Fibroblast of skin of abdomen (primary cell): ENCODE measurements around the gene THAP7. TPM values are rescaled to one million over a fixed set of nuclear protein-coding genes. Genes with fewer than 3 reads are reported as not detected.
"Not testable (repeated sequence)": the region's sequence is repeated elsewhere in the genome, so short reads cannot be mapped to it uniquely, and the experiment has no call there.

Experiments
- DNase-seq: peaks from one replicate; pipeline ENCODE4 v3.0.0-alpha.2; 2013
- polyA plus RNA-seq, 2 experiments: library from polyadenylated mRNA; unstranded; fragments of 120-200 nt; gene quantifications; one replicate each; pipeline ENCODE4 v1.2.1, GENCODE V29; 2013; ENCODE audit not compliant: insufficient read length in 2 of 2

The THAP7 gene, protein sequence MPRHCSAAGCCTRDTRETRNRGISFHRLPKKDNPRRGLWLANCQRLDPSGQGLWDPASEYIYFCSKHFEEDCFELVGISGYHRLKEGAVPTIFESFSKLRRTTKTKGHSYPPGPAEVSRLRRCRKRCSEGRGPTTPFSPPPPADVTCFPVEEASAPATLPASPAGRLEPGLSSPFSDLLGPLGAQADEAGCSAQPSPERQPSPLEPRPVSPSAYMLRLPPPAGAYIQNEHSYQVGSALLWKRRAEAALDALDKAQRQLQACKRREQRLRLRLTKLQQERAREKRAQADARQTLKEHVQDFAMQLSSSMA
- 19.9 TPM for polyA plus RNA-seq (2013, experiment 1 of 2; ENCODE audit: insufficient read length)
- polyA plus RNA-seq (2013, experiment 2 of 2; ENCODE audit: insufficient read length) = 15.9 TPM

DNA sequence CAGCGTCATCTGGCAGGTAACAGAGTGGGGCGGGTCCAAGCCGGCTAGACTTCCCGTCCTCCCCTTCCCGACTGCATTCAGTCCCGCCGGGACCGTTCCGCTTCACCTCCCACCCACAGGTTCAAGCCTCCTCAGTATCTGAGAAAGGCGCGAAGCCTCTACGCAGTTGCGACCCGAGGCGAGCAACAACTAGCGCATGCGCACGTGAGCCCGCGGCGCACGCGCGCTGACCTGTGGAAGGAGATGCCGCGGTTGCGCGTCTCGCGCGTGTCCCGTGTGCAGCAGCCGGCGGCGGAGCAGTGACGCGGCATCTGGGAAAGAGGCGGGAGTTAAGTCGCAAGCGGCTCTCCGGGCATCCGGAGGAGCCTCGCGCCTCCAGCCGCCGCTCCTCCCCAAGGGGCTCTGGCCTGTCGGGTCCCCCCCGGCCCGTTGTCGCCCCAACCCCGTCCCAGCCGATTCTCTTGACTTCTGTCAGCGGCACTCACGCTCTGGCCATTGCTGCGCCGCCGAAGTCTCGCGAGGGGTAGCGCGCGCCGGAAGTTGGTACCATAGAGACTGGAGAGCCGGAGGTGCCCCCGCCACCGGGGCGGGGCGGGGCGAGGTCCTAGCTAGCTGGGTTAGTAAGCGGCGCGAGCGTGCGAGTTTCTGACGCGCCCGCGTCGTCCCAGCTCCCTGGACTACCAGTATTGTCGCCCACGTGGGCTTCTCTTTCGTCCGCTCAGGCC, at the start of gene THAP7:
Gene THAP7 (minus strand): TSS at position 518 of the 725 bp plus-strand sequence. CDS start 207 bp downstream, at position 311.
- peak; percentile 94 for DNase-seq

DNA sequence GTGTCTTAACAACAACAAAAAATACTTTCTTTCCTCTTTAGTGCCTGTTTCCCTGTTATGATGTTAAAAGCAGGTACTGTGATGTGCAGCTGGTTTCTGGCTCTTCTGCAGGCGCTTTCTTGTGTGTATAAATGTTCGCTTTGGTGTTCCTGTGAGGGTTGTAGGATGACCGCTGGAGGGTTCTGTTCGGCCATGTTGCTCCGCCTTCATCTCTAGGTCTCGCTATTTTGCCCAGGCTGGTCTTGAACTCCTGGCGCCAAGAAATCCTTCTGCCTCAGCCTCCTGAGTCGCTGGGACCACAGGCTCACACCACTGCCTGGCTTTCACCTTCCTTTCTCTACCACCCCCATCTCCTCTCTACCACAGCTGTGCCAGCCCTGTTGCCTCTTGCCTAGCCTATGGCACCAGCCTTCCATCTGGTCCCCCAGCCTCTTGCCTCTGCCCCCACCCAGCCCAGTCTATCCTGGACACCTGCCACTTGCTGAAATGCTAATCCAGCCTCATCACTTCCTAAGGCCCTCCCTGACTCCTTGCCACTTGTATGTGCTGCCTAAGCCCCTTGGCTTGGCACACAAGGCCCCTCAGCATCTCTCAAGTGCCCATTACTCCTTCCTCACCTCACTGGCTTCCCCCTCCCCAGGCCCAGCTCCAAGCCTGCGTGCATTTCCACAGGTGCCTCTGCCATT, 49.4 kb upstream of the THAP7 start:
- DNase-seq = no peak

DNA sequence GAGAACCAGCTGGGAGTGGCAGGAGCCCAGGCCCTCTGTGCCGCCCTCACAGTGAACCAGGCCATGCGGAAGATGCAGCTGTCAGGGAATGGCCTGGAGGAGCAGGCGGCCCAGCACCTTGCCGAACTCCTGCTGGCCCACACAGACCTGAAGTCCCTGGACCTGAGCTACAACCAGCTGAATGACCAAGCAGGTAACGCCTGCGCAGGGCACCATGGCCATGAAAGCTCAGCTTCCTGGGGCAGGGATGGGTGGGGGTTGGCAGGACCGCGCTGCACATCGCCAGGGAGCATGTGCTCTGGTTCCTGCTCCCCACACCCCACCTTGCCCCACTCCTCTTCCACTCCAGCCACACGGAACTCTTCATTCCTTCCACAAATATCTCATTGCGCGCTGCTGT, 47.0 kb upstream of the THAP7 start:
- not testable (repeated sequence) for DNase-seq

DNA sequence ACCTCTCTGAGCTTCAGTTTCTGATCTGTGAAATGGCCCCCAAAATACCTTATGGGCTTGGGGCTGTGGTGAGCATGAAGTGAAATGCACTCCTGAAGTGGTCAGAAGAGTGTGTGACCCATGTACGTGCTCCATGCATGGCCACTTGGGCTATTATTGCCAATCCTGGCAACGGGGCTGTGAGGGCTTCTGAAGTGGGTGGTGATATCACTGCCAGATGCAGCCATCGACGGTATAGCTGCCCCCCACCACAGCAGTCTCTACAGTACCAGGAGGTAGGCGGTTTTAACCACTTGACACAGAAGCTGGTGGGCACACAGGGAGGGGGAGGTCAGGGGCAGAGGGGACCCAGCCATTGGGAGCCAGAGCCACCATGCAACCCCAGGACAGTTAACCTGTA, 46.5 kb upstream of the THAP7 start:
- DNase-seq = not testable (repeated sequence)

DNA sequence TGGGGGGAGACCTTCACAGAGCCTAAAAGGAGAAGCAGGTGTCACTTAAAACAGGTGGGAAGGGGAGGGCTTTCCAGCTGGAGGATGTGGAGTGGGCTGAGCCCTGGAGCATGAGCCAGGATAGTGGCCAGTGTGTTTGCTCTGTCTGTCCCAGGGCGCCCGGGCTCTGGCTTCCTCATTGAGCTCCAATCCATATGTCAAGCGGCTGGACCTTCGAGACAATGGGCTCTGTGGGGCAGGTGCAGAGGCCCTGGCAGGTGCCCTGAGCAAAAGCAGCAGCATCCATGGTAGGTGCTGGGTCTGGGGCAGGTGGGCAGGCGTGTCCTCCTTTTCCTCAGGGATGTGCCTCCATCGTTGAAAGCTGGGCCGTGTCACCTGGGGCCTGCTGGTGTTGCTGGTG, 45.8 kb upstream of the THAP7 start:
- no peak for DNase-seq

DNA sequence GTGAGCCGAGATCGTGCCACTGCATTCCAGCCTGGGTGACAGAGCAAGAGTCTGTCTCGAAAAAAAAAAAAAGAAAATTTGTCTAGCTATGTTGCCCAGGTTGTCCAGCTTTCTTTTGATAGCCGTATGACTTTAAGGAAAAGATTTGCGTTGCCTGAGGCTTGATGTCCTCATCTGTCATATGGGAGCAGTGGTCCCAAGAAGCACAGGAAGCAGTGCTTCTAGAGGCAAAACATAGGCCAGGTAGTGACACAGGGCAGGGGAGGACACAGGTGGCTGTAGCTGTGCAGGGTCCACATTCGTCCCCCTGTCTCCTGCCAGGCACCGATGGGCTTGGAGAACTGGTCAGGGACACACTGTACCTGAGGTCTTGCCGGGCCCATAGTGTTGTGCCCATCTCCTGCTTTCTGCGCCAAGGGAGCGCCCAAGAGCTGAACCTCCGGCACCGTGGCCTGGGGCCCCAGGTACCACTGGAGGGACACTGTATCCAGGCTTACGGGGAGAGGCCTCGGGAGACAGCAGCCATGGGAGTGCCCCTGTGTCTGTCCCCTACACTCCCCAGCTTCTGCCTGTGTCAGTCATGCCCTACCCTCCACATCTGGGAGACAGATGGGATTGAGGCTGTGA, 45.2 kb upstream of the THAP7 start:
- DNase-seq = no peak

DNA sequence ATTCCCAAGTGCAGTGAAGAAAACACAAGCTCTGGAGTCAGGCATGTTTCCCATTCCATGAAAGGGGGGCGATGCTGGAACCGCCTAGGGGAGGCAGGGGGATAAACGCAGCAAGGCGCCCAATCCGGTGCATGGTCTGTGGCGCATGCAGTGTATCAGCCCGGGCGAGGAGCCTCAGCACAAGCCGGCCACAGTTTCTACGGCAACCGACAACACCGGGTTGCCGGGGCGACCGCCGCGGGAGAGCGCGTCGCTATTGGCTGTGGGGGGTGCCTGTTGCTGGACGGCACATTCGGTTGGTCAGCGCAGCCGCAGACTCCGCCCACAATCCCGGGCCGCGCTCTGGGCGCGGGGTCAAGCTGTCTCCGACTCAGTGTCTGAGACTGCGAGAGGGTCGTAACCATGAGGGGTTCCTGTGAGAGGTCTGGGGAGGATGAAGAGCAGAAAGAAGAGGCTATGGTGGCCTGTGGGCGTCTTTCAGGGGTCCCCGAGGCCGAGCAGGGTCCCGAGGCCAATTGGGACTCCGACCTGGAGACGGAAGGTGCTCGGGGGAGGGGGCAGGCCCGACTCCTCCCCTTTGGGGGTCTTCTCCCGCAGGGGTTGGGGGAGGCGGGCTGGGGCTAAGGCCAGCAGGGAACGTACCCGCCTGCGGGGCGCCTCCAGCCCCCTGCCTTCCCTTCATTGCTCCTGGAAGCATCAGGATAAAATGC, 43.8 kb upstream of the THAP7 start, which contains the start of gene LRRC74B:
Gene LRRC74B (plus strand): TSS at position 362 of the 710 bp plus-strand sequence. CDS start 41 bp downstream, at position 403.
- peak; percentile 91 for DNase-seq

DNA sequence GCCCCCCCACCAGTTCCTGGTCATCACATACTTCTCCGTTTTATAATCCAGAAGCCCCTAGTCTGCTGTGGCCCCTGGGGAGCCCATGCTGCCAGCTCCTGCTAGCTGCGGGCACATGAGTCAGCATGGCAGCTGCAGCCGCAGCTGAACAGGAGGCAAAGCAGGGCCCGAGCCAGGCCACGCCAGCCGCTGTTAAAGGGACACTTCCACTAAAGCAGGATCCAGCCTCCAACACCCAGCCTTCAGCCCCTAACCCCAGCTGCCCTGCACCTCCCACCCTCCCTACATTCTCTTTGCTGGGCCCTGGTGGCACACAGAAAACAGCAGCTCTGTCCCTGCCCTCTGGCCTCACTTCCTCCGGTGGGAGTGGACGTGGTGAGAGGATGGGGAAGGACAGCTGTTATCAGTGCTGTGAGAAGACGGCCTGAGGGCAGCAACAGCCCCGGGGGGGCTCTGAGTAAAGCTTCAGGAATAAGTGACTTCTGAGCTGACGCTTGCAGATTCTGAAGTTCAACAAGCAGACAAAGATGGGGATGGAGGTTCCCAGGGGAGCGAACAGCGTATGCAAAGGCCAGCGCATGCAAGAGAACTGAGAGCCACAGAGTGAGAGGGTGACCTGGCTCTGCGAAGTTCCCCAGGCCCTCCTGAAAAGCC, 43.1 kb upstream of the THAP7 start:
- peak; percentile 60 for DNase-seq

DNA sequence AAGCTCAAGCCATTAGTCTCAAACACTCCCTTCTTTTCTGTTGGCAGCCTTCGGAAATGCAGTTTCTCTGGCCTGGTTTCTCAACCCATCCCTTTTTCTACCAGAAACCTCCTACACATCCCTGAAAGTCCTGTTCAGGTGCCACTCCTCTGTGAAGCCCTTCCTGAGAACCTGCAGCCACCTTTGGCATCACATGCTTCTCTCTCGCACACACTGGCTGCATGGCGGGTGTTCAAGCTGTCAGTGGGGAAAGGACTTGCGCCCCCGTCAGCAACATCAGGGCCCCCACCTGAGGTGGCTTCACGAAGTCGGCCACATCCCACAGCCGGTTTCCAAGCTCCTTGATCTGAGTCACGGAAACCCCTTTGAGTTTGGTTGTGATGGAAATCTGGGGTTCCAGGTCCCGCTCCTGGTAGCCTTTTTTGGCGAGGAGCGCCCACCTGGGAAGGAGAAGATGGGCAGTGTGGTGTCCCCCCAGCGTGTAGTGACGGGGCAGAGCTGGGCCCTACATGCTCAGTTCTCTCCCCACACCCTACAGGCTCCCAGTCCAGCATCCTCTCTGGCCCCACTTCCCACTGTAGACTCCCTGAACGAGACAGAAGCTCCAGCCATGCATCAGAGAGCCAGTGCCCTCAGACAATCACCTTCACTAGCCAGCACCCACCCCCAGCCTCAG, 42.1 kb upstream of the THAP7 start:
- DNase-seq = no peak

DNA sequence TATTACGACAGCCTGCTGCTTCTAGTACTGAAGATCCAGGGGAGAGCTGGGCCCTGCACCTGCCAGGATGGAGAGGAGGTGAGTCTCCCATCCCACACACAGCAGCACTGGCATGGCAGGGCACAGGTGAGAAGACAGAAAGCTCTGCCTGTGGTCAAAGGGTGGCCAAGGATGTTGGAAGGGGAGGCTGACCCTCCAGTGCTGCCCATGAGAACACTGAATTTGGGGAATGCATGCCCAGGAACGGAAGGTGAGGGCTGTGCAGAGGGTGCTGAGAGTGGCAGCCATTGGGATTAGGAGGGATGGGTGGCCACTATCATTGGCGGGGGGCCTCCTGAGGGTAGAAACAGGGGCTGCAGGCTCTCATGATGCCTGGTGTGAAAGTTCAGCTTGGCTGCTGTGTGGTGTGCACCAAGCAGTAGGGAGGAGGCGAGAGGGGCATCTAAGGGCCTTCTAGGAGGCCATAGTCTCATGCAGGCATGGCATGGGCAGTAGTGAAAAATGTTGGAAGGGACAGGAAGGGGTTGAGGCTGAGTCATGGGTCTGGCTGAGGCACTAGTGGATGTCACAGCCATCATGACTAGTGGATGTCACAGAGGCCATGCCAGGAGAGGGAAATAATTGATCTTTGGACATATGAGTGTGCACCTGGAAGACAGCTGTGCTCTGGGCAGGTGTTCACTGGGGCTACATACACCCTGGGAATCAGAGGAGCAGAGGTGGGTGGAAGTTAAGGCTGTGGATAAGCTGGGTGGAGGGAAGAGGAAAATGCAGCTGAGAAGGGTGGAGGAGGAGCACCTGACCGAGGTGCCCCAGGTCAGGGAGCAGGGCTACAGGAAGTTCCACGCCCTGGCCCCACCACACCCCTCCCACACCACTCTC, 41.3 kb upstream of the THAP7 start:
- DNase-seq = no peak

DNA sequence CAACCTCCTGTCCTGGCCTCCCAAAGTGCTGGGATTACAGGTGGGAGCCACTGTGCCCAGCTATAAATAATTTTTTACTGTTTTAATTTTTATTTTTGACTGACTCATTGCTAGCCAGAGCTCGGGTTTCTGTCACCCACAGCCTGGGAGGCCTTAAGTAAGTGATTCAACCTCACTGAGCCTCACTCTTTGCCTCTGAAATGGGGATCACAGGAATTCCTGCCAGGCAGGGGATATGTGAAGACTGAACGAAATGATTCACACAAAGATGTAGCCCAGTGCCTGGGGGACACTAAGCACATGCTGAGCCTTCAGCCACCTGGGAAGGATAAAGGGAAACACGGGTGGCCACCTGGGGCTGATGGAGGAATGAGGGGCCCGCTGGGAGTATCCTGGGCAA, 40.0 kb upstream of the THAP7 start:
- DNase-seq = peak; percentile 65

DNA sequence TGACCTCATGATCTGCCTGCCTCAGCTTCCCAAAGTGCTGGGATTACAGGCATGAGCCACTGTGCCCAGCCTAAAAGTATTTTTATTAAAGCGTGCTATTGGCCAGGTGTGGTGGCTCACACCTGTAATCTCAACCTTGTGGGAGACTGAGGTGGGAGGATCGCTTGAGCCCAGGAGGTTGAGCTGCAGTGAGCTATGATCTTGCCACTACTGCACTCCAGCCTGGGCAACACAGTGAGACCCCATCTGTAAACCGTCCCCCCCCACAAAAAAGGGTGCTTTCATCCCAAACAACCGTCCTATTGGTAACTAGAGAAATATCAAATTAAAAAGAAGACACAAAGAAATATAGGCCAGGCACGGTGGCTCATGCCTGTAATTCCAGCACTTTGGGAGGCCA, 37.2 kb upstream of the THAP7 start:
- not testable (repeated sequence) for DNase-seq

DNA sequence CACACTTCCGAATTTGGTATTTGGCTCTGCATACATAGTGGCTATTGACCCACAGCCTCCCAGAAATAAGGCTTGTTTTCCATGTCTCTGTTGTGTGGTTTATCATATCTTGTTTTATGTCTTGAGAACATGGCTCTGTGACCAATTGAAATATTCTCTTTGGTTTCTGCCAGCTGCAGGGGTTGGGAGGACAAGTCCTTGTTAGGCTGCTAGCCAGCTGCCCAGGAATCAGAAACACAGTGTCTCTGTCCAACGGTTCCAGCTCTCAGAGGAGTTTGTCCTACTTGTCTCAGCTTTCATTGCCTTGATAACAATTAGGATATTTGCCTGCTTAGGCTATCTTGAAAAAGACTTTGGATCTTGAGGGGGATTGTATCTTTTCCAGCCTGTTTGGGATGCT, 36.5 kb upstream of the THAP7 start:
- DNase-seq = no peak

DNA sequence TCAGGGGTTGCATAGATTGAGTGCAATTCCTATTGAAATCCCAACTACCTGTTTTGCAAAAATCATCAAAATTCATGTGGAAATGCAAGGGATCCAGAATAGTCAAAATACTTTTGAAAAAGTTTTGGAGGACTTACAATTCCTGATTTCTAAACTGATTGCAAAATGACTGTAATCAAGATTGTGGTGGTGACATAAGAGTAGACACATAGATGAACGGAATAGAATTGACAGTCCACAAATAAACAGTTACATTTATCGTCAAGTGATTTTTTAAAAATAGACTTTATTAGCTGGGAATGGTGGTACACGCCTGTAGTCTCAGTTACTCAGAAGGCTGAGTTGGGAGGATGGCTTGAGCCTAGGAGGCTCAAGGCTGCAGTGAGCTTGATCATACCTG, 33.1 kb upstream of the THAP7 start:
- DNase-seq = no peak

DNA sequence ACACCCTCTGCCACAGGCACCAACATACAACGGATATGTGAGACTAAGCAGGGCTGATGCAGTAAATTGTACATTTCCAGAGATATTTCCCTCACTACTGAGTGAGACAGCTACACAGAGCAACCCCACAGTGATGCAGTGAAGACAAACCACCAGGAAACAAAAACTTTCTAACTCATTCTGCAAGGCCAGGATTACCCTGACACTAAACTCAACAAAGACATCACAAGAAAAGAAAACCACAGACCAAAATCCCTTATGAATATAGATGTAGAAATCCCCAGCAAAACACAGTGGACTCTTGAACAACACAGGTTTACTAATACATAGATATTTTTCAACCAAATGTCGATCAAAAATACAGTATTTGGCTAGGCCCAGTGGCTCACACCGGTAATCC, 32.0 kb upstream of the THAP7 start:
- no peak for DNase-seq

DNA sequence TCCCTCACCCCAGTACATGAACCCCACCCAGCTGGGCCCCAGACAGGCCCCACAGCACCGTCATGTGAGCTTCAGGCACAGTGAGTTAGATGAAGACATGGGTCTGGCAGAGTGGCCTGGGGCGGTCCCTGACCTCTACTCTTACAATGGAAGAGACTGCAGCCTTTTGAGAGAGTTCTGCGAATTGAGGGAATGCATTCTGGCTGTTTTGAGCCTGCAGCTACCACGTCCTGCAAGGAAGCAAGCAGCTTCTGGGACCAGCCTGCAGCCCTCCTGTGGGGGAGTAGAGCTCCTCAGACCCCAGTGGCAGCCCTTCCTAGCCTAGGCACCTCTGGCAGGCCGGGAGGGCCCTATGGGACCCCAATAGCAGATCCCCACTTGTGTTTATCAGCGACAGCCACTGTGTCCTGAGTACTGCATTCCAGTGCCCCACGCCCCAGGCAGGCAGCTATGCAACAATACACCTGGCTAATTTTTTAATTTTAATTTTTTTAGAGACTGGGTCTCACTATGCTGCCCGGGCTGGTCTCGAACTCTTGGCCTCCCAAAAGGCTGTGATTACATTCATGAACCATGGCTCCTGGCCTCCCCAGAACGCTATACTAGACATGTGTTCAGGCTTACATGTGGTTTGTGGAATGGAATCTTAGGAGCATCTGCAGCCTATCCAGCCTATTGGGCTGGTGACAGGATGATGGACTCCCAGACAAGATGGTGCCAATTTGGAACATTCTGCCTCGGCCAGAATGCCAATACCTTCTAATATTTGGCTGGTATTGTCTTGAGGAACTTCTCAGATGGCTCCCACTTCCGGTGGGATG, 31.2 kb upstream of the THAP7 start:
- peak; percentile 29 for DNase-seq

DNA sequence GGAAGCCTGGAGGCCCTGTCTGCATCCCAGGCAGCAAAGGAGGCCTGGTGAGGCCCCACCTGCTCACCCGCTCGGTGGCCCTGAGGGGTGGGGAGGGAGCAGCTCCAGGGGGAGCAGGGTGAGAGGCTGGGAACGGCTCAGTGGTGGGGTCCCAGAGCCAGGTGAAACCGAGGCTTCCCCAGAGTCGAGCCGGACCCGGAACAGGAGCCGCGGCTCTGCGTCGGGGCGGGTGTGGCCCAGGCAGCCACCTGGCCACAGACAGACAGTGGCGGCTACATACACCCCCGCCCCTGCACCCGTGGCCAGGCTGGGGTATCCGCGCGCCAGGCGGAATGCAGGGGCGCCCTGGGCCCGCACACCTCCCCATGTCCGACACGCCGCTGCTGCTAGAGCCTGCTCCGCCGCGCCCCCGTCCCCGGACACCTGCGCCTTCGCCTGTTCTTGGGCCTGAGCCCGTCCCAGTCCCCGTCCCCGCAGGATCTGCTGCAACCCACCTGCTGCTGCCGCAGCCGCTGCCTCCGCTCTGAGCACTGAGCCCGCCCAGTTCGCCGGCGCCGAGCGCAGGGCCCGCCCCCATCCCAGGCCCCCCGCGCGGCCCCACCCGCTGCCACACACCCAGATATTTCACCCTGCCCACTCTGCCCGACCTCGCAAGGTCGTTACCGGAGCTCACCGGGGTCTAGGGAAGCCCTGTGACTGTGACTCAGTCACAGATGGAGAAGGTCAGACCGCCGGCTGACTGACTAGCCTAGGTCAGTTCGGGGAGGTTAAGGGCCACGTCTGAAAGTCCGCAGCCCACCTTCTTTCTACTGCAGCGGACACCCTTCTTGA, 30.3 kb upstream of the THAP7 start, which contains the start of gene SLC7A4:
Gene SLC7A4 (minus strand): TSS at position 525 of the 831 bp plus-strand sequence. CDS start 749 bp downstream, outside the sequence.
- no peak for DNase-seq

DNA sequence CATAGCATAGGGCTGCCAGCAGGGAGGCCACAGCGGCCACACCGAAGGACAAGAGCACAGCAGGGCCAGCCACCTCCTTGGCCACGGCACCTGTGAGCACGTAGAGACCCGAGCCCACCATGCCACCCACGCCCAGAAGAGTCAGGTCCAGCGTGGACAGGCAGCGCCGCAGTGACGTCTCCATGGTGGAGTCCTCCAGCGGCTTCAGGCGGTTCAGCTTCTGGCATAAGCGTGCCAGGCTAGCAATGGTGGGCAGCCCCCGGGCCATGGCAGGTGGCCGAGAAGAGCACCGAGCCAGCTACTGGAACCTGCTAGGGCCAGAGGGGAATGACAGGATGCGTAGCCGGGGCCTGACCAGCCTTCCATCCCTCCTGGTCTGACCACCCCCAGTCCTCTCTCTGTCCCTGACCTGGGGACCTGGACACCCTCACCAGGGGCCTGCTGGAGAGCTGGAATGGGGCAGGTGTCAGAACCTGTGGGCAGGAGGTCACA, 29.7 kb upstream of the THAP7 start:
- no peak for DNase-seq
